Measurements from ENCODE around the gene SDHAF4.
"Not testable (repeated sequence)": the region's sequence is repeated elsewhere in the genome, so short reads cannot be mapped to it uniquely, and the experiment has no call there.

The SDHAF4 gene

GRCh38 chr6:70593118-70593486, 26.4 kb downstream of the SDHAF4 start:
- DNase-seq: no peak

- DNase-seq: no peak
Measured at GRCh38 chr6:70599187-70599586, 32.5 kb downstream of the SDHAF4 start.

GRCh38 chr6:70601014-70601413, 34.3 kb downstream of the SDHAF4 start:
- DNase-seq: no peak

- no peak for DNase-seq
Measured at GRCh38 chr6:70604254-70604653, 37.5 kb downstream of the SDHAF4 start.

- DNase-seq: not testable (repeated sequence)
Measured at GRCh38 chr6:70607371-70607770, 40.6 kb downstream of the SDHAF4 start.

GRCh38 chr6:70609181-70609580, 42.5 kb downstream of the SDHAF4 start:
- not testable (repeated sequence) for DNase-seq

- DNase-seq: no peak
Measured at GRCh38 chr6:70616728-70617260, 50.1 kb downstream of the SDHAF4 start.

GRCh38 chr6:70620746-70621145, 54.0 kb downstream of the SDHAF4 start:
- no peak for DNase-seq

GRCh38 chr6:70622461-70622860, 55.7 kb downstream of the SDHAF4 start:
- no peak for DNase-seq

- no peak for DNase-seq
Measured at GRCh38 chr6:70625436-70625835, 58.7 kb downstream of the SDHAF4 start.

- DNase-seq: no peak
Measured at GRCh38 chr6:70627500-70628254, 60.9 kb downstream of the SDHAF4 start.

GRCh38 chr6:70629929-70630328, 63.2 kb downstream of the SDHAF4 start:
- no peak for DNase-seq

GRCh38 chr6:70633870-70634269, 67.1 kb downstream of the SDHAF4 start:
- no peak for DNase-seq

GRCh38 chr6:70636596-70636995, 69.9 kb downstream of the SDHAF4 start:
- no peak for DNase-seq

GRCh38 chr6:70638468-70638867, 71.7 kb downstream of the SDHAF4 start:
- no peak for DNase-seq

Measured in stimulated activated CD4-positive, alpha-beta T cell treated with anti-CD3 and anti-CD28 coated beads, Interleukin-4, amount 100 ng/mL, for 24 hours (primary cell).